GM03348 (cell line): ENCODE results near the gene SNPH.

Experiments
- DNase-seq: peaks from one replicate; pipeline ENCODE4 v3.0.0; 2012; ENCODE audit warnings: low spot score

SNPH gene

DNA sequence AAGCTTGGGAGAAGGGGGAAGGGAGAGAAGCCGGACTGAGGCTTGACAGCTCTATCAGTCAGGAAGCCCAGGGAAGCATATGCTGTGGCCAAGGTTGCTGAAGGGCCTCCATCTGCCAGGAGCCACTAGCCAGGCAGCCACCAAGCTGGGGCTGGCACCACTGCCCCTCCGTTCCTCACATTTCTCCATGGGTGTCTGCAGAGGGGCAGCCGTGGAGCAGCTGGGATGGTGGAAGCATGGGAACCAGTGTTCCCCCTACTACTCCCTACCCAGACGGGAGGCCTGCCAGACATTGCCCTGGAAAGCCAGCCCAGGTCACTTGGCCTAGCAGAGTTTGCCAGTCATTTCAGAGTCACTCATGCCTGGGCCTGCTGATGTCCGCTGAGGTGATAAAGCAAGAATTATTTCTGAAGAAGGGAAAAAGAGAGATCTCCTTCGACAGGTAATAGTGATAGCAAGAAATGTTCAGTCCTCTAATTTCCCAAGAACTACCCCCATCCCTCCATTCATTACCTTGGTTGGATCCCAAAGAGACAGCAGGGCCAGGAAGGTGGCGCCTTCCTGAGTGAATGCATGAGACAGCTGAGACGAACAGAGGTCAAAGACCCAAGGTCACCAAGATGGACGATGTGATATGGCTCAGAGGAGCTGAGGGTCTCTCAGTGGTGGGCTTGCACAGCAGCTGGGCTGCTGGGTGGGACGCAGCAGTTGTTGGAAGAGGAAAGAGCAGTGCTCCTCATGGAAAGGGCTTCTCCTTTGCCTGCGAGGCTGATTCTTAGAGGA, 21.9 kb downstream of the SNPH start:
- DNase-seq: no peak

DNA sequence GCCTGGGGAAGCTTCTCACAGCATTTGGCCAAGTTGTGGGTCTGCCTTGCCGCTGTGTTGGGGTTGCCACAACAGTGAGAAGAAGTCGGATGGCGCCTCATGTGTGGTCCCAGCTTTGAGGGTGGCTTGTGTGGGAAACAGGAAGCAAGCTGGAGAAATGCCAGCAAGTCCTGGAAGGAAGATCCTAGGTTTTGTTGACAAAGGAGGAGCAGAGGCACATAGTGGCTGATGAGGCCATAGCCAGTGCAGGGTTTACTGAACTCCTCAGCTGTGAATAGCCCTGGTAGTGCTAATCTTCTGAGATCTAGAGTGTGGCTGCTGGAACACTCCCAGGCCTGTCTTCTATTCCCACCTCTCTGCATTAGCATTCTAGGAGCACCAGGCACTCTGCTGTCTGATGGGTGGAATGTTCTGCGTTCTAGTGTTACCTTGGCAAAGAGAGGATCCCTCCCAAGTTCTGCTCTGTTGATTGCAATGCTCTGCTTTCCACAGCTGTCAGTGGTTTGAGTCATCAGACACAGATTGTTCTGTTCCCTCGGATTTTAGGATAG, 25.2 kb downstream of the SNPH start:
- DNase-seq: peak; percentile 40

GRCh38 chr20:1292620-1293019, 26.5 kb downstream of the SNPH start:
- no peak for DNase-seq

DNA sequence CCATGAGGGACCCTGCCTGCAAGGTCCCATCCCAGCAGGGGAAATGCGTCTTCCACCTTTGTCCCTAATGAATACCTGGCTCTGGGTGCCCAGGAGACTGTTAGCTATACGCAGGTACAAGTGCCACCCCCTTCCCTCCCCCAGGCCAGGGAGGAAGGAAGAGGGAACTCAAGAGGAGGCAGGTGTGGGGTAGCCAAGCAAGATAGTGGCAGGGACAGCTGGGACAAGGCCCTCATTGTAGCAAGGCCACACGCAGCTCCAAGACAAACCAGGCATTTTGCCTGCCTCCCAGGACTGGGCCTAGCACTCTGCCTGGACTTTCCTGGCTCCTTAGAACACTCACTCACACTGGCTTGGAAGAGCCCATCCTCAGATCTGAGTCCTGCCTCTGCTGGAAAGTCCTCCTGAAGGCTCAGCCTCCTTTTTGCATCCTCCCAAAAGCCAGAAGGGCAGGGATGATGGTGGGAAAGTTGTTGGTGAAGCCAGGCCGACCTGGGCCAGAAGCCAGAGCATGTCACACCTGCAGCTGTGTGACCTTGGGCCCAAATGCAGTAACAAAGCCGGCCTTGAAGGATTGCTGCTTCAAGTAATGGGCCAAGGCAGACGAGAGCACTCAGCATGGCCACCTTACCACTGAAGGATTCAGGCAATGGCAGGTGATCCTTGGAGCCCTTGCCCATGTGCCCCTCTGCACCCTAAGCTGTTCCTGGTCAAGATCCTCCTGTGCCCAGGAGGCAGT, 27.7 kb downstream of the SNPH start:
- DNase-seq: no peak

GRCh38 chr20:1294497-1294896, 28.4 kb downstream of the SNPH start:
- no peak for DNase-seq

- no peak for DNase-seq
Observed at GRCh38 chr20:1295276-1295930, 29.3 kb downstream of the SNPH start.

GRCh38 chr20:1296117-1296610, 30.1 kb downstream of the SNPH start:
- DNase-seq: no peak

GRCh38 chr20:1296922-1297321, 30.8 kb downstream of the SNPH start:
- DNase-seq: no peak

GRCh38 chr20:1297486-1297885, 31.4 kb downstream of the SNPH start:
- no peak for DNase-seq

DNA sequence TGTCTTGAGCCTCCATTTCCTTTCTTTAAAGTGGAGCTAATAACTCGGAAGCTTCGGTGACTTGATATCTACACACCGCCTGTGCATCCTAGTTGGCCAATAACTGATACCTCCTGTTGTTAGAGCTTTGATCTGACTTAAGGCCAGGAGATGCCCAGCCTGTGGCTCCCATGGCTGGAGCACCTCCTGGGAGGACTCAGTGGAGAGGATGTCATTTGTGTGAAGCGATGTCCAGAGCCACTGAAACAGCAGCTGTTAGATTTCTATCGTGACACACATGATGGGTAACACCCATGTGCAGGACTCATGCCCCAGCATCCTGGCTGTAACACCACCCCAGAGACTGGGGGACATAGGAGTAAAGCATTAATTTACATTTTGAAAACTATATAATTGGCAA, 32.1 kb downstream of the SNPH start:
- DNase-seq: no peak

GRCh38 chr20:1298888-1299511, 32.9 kb downstream of the SNPH start:
- no peak for DNase-seq

DNA sequence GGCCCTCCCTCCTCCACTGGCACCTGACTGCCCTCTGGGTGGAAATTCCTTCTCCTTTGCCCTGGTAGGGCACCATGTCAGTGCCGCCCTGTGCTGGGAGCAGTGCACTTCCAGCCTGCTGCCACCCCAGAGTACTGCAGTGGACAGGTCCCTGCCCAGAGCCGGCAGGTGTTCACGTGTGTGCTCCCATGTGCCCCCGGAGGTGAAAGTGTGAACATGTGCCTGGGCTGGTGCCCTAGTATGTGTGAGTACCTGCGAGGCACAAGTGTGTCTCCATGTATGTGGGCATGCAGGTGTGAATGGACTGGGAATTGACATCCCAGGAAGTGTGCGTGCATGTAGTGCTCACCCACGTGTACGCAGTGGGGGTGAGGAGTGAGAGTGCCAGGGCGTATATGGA, 33.4 kb downstream of the SNPH start:
- DNase-seq: no peak

DNA sequence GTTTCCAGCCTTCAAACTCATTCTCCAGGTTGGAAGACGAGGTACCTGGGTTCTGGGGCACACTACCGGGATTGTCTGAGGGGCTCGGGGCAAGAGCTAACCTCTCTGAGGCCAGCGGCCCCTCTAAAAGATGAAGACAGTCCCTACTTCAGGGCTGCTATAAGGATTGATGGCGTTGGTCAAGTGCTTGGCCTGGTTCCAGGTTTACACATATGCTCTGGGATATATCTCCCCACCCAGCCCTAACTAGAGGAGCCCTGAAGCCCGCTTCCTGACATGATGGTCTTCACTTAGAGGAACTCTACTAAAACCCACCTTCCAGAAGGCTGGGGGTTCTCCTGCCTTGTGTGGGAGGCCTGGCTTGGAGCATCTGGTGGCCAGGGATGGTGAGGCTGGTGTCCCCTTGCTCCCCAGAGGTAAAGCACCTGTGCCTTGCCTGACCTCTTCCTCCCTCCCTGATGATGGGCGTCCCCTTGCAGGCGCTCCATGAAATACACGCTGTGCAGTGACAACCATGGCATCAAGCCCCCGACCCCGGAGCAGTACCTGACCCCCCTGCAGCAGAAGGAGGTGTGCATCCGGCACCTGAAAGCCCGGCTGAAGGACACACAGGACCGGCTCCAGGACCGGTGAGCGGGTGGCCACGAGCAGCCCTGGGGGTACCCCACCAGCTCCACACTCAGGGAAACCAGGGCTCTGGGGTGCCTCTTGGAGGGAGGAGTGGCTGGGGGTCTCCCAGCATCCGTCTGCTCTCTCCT, 34.2 kb downstream of the SNPH start:
- DNase-seq: no peak

GRCh38 chr20:1301031-1301529, 35.0 kb downstream of the SNPH start:
- peak; percentile 70 for DNase-seq

GRCh38 chr20:1302685-1303541, 36.8 kb downstream of the SNPH start:
- no peak for DNase-seq

DNA sequence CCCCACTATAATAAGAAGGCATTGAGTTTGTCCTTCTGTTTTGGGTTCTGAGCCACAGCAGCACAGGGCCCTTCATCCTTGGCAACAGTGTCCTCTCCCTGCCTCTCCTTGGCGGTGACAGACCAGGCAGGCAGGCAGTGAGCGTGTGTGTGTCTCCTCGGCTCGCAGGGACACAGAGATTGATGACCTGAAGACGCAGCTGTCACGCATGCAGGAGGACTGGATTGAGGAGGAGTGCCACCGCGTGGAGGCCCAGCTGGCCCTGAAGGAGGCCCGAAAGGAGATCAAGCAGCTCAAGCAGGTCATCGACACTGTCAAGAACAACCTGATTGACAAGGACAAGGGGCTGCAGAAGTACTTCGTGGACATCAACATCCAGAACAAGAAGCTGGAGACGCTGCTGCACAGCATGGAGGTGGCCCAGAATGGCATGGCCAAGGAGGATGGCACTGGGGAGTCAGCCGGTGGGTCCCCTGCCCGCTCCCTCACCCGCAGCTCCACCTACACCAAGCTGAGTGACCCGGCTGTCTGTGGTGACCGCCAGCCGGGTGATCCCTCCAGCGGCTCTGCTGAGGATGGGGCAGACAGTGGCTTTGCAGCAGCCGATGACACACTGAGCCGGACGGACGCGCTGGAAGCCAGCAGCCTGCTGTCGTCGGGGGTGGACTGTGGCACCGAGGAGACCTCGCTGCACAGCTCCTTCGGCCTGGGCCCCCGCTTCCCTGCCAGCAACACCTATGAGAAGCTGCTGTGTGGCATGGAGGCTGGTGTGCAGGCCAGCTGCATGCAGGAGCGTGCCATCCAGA, 38.8 kb downstream of the SNPH start:
- DNase-seq: no peak

GRCh38 chr20:1305712-1306111, 39.6 kb downstream of the SNPH start:
- no peak for DNase-seq

DNA sequence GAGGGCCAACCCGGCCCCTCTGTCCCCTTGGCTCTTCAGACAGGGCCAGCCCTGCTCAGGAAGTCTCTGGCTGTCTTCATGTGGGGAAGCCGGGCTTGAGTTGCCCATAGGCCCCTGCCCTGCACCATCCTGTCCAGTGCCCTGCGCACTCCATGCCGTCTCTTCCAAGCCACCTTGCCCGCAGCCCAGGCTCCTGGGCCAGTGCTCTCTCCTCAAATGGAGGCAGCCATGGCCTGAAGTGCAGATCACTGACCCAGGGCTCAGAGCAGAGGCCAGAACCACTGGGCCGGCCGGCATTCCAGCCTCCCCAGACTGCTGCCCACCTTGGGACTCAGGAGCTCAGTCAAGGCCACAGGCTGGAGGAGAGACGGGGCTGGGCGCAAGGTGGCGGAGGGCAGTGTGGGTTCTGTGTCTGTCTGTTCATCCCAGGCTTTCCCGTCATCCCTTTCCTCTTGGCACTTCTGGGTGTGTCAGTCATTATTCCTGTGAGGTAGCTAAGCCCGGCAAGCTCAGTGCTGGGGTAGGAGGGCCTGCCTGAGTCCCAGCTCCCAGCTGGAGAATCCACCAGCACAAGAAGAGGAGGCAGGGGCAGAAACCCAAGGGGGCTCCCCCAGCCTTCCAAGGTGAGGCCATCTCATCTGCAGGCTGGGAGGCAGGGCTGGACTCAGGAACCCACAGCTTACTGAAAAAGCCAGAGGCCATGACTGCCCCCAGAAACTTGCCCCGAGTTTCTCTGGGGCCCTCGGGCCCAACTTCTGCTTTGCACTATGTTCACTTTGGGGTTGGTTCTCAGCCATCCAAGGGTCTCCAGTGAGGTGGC, 40.4 kb downstream of the SNPH start:
- no peak for DNase-seq
